GM10248 (cell line): ENCODE measurements around the gene SPON1.
"Not testable (repeated sequence)": the region's sequence is repeated elsewhere in the genome, so short reads cannot be mapped to it uniquely, and the experiment has no call there.

Experiments used
- CTCF ChIA-PET: fragments of 300-600 bp; sonication (Branson Sonifier 250); formaldehyde crosslinking; extraction: SDS; loops from one replicate; lab custom pipeline; 2021; ENCODE audit warnings: antibody characterized with exemption; lab: Yijun Ruan, JAX
- POLR2A ChIA-PET: fragments of 350-650 bp; sonication (Branson Sonifier 250); formaldehyde crosslinking; extraction: SDS; loops from one replicate; lab custom pipeline; 2020; ENCODE audit warnings: antibody characterized with exemption; lab: Yijun Ruan, JAX
- DNase-seq: peaks from one replicate; pipeline ENCODE4 v3.0.0; 2012; ENCODE audit errors: extremely low spot score
- CTCF ChIP-seq: IDR thresholded peaks from 2 replicates; pipeline ENCODE4 v1.5.1; 2012; ENCODE audit warnings: mild to moderate bottlenecking, low read depth; ENCODE audit errors: extremely low read depth, missing control alignments, control extremely low read depth

Gene SPON1

GRCh38 chr11:14245444-14245843 is 282.9 kb downstream of the SPON1 start:
- CTCF ChIA-PET = interaction anchor here (0.7 to 1.1 kb wide), 2 partner anchors 208 to 289 kb away, joined by 3 to 6 read pairs; no protein-coding TSS in a partner anchor
- POLR2A ChIA-PET = no interaction called here
- no peak for DNase-seq
- TF ChIP-seq CTCF = no peak

GRCh38 chr11:14248580-14248981 is 286.1 kb downstream of the SPON1 start:
- CTCF ChIA-PET = interaction anchor here (1.6 kb wide), 1 partner anchor 476 kb away, joined by 7 read pairs; no protein-coding TSS in a partner anchor
- no peak for DNase-seq
- no peak for TF ChIP-seq CTCF

GRCh38 chr11:14249121-14249963 is 286.8 kb downstream of the SPON1 start:
- CTCF ChIA-PET = interaction anchor here (0.6 to 5.1 kb wide), 17 partner anchors 9 to 479 kb away, joined by 3 to 71 read pairs (median 5); no protein-coding TSS in a partner anchor
- DNase-seq = peak; percentile 56
- POLR2A ChIA-PET = no interaction called here
- peak; percentile 88 for TF ChIP-seq CTCF

More at GRCh38 chr11:14248580-14248981, 286.1 kb downstream of the SPON1 start:
- POLR2A ChIA-PET = no interaction called here

- ChIA-PET CTCF (interaction anchor here (0.7 to 5.1 kb wide), 6 partner anchors 10 to 479 kb away, joined by 3 to 71 read pairs (median 6); no protein-coding TSS in a partner anchor), POLR2A (no interaction called here)
- no peak for TF ChIP-seq CTCF
- no peak for DNase-seq
These were observed 289.2 kb downstream of the SPON1 start for GRCh38 chr11:14251754-14252153.

GRCh38 chr11:14252501-14252900 is 290.0 kb downstream of the SPON1 start:
- CTCF ChIA-PET = interaction anchor here (2.5 to 5.1 kb wide), 2 partner anchors 296 to 480 kb away, joined by 11 to 71 read pairs; no protein-coding TSS in a partner anchor
- DNase-seq, POLR2A ChIA-PET: not testable (repeated sequence)

GRCh38 chr11:14253421-14253820 is 290.9 kb downstream of the SPON1 start:
- DNase-seq = no peak
- no peak for TF ChIP-seq CTCF
- ChIA-PET POLR2A (no interaction called here), CTCF (interaction anchor here (1.3 to 5.1 kb wide), 3 partner anchors 297 to 481 kb away, joined by 4 to 71 read pairs (median 11); no protein-coding TSS in a partner anchor)
